Fibroblast of mammary gland (primary cell): ENCODE measurements around the gene TC2N.
A peak's percentile ranks its signal among the peaks of the same experiment; 100 is the strongest.

Experiments
- DNase-seq: peaks from one replicate; pipeline ENCODE4 v3.0.0-alpha.2; 2010; ENCODE audit warnings: low read depth
- H3K4me3 ChIP-seq: 2 replicates; pipeline ENCODE4 v1.5.1; 2011; ENCODE audit warnings: low read depth, mild to moderate bottlenecking, low read length, moderate library complexity; ENCODE audit not compliant: control insufficient read depth
- TF ChIP-seq, protein P1 (sequence below): conservative IDR thresholded peaks from 2 replicates; pipeline ENCODE4 v1.5.1; 2011; ENCODE audit warnings: low read depth, low read length, inconsistent platforms; ENCODE audit not compliant: control insufficient read depth, insufficient read depth

TC2N gene

DNA sequence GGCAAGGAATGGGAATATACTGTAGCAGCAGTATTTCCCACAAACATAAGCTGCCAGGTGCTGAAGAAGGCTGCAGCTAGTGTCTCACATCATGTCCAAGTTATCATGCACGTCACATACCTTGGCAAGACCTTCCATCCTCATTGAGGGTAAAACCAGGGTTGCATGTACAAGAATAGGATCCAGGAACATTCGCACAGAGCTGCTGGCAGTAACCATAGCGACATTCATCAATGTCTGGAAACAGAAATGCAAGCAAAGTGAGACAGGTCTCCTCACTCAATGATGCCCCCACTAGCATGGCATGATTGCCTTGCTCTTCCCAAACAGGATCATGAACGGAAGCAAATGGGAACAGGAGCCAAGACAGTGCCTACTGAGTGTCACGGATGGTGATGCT is 23.8 kb upstream of the TC2N start:
- TF ChIP-seq, protein P1, sequence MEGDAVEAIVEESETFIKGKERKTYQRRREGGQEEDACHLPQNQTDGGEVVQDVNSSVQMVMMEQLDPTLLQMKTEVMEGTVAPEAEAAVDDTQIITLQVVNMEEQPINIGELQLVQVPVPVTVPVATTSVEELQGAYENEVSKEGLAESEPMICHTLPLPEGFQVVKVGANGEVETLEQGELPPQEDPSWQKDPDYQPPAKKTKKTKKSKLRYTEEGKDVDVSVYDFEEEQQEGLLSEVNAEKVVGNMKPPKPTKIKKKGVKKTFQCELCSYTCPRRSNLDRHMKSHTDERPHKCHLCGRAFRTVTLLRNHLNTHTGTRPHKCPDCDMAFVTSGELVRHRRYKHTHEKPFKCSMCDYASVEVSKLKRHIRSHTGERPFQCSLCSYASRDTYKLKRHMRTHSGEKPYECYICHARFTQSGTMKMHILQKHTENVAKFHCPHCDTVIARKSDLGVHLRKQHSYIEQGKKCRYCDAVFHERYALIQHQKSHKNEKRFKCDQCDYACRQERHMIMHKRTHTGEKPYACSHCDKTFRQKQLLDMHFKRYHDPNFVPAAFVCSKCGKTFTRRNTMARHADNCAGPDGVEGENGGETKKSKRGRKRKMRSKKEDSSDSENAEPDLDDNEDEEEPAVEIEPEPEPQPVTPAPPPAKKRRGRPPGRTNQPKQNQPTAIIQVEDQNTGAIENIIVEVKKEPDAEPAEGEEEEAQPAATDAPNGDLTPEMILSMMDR: no peak
- DNase-seq: no peak

DNA sequence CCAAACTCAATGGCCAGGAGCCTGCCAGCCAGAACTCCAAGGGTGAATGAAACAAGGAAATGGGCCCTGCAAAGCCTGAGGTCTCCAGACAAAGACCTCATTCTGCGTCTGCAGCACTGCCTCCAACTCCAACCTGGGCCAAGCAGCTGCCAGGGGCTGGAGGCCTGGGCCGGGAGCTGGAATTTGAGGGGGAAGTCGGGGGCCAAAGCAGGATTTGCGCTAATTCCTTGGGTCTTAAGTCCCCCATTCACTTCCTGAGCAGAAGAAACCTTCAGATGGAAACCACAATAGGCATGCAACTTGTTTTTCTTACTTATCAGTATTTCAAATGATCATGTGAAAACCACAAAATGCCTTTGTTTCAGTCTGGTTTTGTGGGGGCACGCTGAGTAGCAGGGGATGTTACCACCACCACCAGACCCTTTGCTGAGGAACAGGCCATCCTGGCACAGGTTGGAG is 23.0 kb upstream of the TC2N start:
- TF ChIP-seq, protein P1: no peak
- DNase-seq: no peak
- no peak overlapping the region for H3K4me3 ChIP-seq

More for the DNA sequence above, 23.8 kb upstream of the TC2N start:
- no peak overlapping the region for H3K4me3 ChIP-seq

DNA sequence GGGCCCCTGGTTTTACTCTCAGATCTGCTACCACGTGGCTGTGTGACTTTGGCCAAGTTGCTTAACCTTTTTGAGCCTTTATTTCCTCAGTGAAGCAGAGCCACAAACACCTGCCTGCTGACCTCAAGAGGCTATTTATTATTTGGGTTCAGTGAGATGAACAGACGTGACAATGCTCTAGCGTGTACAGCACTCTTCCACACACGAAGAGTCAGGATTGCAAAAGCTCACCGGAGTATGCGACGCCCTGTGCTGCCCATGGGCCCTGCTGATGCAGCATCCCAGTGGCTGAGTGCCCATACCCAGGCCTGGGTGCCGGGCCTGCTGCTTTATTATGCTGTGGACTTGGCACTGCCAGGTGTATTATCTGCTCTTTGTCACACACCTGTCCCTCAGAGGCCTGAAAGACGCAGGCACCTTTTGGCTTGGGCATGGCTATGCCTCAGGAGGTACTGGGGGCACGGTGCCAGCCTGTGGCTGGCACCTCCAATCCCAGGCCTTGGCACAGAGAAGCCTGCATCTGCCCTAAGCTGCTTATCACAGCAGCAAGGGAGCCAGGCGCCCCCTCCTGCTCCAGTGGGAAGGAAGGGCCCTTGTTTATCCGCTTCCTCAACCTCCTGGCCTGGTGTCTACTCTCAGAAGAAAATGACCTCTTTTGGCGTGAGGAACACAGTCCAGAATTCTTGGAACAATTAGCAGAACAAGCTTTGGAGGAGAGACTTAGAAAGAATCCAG is 22.3 kb upstream of the TC2N start:
- DNase-seq: no peak
- H3K4me3 ChIP-seq: no peak overlapping the region
- TF ChIP-seq, protein P1: no peak

GRCh38 chr14:91888641-91889476 is 21.5 kb upstream of the TC2N start:
- TF ChIP-seq, protein P1: no peak
- no peak overlapping the region for H3K4me3 ChIP-seq
- peak; percentile 64 for DNase-seq

DNA sequence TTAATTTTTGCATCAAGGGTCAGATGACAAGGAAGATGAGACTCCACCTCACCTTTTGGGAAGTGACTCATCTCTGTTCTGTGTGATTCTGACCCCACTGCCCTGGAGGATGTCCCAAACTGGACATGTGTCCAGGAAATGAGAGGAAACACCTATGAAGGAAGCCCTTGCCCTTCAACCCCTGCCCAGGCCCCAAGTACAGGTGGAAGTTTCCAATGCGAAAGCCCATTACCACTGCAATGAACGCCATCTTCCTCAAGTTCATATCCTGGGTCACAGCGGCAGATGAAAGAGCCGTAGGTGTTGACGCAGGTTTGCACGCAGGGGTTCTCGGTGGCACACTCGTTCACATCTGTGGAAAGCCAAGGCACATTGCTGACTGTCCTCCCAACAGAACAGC is 19.6 kb upstream of the TC2N start:
- DNase-seq: no peak
- no peak overlapping the region for H3K4me3 ChIP-seq
- TF ChIP-seq, protein P1: no peak

DNA sequence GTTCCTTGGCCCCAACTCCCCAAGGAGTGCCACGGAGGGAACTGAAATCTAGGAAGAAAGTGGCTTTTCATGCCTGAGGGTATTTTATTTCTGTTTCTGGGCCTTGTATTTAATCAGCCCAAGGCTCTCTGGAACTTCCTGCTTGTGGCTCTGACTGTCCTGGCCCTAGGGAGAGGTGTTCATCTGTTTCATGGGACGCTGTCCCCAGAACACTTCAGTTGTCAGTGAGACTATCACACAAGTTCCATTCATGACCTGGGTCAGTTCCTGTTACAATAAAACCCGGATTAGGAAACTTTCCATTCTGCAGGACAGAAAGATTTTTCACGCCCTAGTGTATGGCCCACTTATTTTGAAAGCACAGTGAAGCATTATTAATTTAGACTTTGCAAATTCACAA is 18.5 kb upstream of the TC2N start:
- DNase-seq: no peak
- TF ChIP-seq, protein P1: no peak
- no peak overlapping the region for H3K4me3 ChIP-seq
